NK-92 treated with Interleukin-12 subunit alpha and Interleukin-12 subunit beta, amount 100 ng/mL, for 24 hours (cell line): ENCODE measurements around the gene LAMC2.

Experiments used
- DNase-seq: peaks from one replicate; lab custom pipeline; 2025; lab: John Stamatoyannopoulos, UW

LAMC2 gene

DNA sequence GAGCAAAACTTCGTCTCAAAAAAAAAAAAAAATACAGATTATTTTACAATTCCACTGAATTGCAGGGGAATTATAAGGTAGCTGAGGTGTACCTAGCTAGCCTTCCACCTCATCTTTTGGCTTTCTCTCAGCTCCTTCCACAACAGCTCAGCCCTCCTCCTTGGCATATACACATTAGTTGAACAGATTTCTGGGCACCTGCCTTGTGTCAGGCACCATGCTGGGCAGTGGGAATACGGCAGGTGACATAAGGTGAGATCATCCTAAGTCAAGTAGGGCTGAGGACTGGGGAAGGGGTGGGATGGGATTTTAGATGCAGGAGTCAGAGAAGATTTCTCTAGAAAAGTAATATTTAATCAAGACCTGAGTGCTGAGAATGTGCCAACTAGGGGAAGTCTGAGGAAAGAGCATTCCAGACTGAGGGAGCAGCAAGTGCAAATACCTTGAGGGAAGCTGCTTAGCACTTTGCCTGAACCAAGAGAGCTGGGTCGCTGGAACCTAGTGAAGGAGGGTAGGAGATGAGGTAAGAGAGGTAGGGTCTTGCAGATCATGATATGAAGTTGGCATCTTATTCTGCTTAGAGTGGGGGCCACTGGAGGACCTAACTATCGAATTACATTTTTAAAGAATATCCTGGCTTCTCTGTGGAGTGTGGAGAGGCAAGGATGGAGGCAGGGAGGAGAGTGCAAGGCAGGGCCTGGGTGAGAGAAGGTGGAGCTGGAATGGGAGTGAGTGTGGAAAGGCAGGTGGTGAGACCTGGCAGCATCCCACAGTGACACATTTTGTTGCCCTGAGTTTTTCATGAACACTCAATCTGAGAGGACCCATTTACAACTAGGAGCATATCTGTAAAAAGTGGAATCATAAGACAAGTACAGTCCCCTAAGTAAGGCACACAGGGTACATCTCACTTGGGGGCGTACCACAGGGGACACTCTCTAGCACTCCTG lies 28.2 kb downstream of the LAMC2 start:
- DNase-seq, result no peak

DNA sequence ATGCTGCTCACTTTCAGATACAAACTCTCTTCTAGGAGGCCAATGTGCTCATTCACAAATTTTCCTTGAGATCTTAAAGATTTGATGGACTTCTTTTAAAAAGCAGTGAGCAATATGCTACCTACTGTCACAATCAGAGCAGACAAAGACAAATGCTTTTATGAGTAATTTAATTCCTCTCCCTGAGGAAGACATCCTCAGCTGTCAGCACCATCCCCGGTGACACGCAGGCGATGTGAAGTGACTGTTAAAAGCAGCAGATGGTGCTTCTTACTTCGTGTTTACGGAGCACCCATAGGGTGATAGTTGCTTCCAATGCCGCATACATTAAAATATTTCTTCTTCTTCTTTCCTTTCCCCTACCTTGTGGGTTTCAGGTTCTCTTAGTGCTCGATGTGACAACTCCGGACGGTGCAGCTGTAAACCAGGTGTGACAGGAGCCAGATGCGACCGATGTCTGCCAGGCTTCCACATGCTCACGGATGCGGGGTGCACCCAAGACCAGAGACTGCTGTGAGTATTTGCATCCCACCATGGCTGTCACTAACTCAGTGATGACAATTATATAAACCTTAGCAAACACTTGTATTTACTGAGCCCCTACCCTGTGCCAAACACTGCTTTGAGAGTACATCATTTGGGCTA lies 29.1 kb downstream of the LAMC2 start:
- DNase-seq, result no peak

DNA sequence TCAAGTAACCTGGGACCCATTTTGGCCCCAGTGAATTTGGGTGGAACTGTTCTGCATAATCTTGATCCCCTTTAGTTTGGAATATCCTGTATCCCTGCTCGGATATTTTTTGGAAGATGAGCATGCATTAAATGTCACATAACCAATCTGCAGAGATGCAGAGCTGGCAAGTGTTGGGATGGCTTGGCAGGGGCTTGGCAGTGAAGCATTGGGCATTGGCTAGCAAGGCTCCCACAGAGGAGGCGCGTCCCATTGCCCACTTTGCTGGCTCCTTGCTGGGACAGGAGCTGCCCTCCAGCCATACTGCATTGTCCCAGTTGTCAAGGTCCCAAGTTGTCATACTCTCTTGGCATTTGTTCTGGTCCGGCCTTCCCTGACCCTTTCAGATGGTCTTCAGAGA lies 29.9 kb downstream of the LAMC2 start:
- DNase-seq, result no peak

DNA sequence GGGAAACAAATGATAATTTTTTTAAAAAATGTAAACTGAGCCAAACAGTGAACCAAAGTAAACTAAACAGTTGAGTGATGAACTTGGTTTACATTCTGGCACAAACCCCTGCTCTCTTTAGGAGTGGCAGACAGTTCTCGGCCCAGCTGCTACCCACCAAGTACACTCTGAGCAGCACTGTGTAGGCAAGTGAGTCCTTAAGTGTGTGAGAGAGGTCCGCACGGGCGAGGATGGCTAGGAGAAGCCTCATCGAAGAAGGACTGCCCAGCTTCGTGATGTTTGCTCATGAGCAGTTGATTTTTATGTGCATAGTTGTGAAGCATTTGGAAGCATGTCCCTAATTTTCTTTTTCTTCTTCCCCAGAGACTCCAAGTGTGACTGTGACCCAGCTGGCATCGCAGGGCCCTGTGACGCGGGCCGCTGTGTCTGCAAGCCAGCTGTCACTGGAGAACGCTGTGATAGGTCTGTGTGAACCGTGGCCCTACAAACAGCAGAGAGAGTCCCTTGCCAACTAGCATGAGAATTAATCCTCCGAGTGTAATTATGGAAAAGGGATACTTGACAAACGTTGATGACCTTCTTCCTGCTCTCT lies 32.1 kb downstream of the LAMC2 start:
- no peak for DNase-seq

DNA sequence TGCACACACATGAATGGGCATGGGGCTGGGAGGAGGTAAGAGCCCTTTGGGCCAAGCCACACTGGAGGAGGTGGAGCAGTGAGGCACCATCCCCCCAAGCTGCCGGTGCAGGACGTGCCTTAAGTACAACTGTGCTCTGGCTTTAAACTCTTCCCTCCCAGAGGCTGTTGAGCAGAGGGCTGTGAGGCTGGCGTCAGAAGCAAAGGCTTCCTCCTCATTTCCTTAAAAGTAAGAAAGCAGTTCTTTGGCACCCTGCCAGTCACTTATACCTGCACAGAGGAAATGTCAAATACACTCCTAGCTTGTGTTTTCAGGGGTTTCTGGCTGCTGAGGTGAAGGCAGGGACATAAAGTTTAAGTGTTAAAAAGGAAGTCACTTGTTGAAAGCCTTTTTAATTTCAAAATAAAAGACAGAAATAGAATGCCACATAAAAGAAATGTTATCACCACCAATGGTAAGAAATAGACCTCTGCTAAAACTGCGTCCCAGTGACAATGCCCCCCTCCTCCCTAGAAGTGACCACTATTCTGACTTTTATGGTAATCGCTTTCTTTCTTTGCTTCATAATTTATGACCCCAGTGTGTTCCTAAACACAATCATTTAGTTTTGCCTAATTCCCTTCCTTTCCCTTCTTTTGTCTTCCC lies 33.0 kb downstream of the LAMC2 start:
- DNase-seq, result no peak

DNA sequence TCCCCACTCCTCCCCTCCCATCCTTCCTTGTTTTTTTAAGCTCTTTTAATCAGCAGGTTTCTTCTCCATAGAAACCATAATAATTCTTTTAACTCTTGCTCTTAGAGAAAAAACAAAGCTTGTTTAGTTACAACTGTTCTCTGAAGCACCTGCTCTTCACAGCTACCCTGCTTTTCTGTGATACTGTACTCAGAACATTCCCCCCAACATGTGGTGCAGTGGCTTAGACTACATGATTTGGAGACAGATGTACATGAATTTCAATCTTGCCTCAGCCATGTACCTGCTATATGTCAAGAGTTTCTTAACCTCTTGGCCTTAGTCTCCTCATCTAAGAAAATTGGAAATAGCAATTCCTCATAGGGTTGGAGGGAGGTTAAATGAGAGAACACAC lies 33.5 kb downstream of the LAMC2 start:
- DNase-seq, result no peak

DNA sequence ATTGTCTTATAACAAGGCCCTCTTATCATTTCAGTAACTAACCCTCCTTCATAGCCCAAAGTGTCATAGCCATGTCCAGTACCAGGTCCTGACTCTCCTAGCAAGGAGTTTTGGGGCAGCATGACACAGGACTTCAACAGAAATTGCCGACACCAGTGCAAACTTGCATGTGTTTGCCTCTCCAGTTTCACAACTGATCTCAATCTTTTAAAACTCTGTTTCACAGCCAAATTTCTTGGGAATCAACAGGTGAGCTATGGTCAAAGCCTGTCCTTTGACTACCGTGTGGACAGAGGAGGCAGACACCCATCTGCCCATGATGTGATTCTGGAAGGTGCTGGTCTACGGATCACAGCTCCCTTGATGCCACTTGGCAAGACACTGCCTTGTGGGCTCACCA lies 36.8 kb downstream of the LAMC2 start:
- DNase-seq, result no peak

DNA sequence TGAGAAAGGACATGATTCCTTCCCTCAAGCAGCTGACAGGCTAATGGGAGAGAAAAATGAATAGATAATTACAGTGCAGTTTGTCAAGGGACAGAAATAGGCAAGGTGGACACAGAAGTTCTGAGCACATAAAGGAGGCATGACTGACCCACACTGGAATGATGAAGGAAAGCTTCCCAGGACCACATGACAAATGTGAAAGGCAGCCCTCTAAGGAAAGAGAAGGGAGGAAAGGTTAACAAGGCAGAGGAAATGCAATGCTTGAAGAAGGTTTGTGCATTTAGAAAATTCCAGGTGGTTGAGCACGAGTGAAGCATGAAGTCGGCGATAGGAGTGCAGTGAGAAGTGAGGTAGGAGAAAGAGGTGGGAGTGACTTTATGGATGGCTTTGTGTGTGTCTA lies 37.4 kb downstream of the LAMC2 start:
- no peak for DNase-seq

DNA sequence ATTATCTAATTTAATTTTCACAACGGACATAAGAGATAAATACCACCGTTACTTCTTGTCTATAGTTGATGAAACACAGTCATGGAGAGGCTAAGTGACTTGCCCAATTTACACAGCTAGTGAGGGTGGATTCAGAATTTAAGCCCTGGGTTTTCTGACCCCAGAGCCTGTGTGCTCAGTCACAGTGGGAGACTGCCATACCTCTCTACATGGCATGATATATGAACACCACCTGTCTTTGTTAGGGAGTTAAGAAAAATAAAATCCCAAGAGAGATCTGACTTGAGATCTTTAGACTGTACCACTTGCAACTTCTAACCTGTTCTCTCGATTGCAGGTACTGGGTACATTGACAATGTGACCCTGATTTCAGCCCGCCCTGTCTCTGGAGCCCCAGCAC lies 40.3 kb downstream of the LAMC2 start:
- DNase-seq, result no peak

DNA sequence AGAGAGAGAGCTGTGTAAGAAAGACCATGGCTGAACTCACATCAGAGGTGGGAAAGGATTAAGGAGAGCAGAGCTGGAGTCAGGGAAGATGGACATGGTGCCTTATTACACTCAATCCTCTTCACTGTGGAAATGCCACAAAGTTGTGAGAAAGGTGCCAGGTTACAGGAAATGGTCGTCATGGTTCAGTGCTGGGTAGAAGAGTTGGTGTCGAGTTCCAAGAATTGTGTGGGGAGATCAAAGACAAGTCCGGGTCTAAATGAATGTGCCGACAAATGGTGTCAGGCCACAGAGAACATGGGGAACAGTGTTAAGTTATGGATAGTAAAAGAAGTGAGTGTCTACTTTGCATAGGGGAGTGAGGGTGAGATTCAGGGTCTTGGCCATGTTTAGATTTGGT lies 40.9 kb downstream of the LAMC2 start:
- DNase-seq, result no peak

DNA sequence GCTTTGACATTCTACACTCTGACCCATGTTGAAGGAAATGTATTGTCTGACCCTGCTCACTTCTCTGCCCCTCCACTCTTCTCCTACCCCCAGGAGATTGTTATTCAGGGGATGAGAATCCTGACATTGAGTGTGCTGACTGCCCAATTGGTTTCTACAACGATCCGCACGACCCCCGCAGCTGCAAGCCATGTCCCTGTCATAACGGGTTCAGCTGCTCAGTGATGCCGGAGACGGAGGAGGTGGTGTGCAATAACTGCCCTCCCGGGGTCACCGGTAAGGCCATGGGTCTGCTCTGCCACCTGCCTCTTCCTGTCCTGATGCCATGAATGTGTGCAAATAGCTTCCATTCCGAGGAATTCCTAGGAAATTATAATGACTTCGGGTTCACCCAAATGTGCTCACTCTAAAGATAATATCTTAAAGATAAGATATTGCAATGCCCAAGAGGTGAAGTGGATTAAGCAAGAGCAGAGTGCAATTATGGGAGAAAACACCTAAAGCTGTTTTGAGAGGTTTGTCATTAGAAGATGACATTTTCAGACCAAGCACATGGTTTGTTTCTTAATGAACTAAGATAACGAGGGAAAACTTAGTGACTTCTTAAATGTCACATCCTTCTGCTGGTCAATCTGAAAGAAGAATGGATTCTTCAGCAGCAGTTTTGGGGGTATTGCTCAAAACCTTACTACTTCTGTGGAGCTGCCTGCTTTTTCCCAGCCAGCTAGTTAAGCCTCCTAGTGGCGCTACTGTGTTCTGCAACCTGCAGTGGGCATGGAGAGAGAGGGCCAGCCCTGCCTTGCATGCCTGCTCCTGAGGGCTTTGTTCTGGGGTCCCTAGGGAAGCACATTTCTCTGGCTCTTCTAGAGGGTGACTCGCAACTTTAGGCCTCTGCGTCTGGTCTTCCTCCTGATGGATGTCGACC lies 41.6 kb downstream of the LAMC2 start:
- DNase-seq, result peak; percentile 3

DNA sequence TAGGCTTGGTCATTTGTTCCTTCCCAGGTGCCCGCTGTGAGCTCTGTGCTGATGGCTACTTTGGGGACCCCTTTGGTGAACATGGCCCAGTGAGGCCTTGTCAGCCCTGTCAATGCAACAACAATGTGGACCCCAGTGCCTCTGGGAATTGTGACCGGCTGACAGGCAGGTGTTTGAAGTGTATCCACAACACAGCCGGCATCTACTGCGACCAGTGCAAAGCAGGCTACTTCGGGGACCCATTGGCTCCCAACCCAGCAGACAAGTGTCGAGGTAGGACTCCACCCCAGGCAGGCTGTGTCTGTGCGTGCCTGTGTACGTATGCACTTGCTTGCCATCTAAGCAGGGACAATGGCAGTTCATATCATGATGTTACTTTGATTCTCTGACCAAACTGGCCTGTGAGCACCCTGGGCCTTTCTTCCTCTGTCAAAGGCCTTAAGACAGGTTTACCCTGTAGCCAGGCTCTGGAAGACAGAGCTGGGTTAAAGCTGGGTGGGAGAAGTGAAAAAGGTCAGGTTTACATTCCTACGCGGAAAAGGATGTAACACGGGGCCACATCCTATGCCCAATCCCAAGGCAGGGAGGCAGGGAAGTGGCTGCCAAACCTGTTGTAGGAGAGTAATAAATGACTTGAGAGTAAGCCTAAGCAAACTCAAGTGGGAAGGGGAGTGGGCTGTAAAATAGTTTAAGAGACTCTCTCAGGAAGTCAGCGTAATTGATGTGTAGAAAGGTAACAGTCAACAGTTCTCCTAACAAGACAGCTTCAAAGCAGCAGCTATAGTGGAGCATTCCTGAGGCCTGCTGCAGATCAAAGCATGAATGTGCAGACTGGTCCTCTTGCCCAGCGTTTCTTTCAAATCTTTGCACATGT lies 42.5 kb downstream of the LAMC2 start:
- DNase-seq, result no peak

DNA sequence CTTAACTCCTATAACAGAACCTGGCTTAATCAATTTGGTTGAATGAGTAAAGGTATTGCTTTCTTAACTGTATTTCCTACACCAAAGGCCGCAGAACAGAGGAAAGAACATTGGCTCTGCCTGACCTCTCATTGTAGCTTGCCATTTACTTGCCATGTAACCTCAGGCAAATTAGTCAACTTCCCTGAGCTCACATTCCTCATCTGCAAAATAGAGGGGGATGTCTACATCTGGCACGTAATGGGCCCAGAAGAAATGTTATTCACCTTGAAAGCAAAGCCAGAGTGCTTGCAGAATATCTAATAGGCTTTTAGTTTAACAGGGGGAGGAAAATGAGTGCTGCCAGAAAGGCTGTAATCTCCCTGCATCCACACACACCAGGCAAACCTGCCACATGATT lies 44.3 kb downstream of the LAMC2 start:
- no peak for DNase-seq

DNA sequence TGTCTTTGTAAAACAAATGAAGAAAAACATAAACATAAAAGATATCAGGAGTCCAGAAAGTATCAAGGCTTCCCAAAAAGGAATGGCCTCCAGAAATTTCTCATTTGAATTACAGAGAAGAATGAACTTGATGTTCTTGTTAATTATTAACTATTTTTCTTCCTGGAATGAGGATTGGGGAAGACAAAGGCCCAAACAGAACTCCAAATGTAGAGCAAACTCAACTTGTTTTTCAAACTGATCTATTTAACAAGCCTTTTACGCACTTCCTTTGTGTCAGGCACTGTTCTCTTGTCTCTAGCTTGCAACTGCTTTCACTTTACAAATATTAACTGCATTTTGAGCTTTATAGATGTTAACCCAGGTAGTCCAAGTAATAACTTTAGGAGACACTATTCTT lies 45.5 kb downstream of the LAMC2 start:
- DNase-seq, result no peak

DNA sequence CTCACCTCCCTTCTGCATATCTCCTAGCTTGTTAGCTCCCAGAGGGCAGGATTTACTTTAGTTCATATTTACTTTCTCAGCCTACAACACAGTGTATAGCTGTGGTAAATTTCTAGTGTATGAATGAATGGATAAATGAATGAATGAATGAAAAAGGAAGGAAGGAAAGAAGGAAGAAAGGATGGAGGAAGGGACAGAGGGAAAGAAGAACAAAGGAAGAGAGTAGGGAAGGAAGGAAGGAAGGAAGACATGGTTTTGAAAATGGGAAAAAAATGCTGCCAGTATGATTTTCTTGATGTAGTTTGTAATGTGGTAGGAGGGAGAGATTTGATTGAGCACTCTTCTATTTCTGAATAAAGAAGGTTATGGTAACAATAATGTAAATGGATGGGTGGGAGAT lies 47.0 kb downstream of the LAMC2 start:
- DNase-seq, result no peak

DNA sequence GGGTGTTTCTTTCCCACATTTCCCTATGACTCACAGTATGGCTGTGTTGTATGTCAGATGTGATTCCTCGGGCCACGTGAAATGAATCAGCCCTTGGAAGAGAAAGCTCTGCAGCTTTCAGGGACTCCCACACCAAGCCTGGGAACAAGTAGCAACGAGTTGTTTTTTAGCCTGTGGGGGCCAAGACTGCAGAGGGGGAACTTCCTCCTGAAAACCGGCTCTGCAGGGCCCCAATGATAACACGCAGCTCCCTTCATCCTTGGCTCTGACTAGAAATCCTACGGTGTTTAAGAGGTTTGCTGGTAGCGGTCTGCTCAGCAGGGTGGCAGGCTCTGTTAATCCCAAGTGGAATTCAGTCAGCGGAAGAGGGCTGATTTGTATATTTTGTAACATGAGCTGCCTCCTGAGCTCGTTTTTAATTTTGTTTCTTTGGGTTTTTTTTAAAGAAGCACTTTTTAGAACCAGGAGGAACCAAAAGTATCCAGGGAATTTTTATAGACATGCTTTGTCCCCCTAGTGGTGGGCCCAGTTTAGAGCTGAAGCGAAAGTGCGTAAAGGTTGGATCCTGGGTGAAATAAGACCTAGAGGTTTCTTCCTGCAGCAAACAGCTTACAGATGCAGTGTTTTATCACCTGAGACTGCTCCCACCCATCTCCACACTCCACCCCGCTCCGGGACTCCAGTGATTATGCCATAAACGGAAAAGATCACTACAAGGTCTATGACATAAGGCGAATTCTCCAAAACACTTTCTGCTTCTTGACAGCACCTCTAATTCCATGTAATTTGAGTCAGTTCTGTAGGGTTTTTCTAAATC lies 48.8 kb downstream of the LAMC2 start:
- DNase-seq, result no peak

DNA sequence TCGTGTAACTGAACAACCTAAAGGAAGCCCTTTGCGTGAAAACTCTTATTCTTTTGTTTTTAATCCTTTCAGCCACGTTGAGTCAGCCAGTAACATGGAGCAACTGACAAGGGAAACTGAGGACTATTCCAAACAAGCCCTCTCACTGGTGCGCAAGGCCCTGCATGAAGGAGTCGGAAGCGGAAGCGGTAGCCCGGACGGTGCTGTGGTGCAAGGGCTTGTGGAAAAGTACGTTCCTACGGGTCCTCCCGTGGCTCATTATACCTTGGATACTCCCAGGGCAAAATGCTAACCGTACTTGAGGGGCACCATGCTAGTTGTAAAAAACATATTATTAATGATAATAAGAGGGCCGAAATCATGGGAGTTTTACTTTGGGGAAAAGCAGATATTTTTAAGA lies 49.4 kb downstream of the LAMC2 start:
- DNase-seq, result no peak

DNA sequence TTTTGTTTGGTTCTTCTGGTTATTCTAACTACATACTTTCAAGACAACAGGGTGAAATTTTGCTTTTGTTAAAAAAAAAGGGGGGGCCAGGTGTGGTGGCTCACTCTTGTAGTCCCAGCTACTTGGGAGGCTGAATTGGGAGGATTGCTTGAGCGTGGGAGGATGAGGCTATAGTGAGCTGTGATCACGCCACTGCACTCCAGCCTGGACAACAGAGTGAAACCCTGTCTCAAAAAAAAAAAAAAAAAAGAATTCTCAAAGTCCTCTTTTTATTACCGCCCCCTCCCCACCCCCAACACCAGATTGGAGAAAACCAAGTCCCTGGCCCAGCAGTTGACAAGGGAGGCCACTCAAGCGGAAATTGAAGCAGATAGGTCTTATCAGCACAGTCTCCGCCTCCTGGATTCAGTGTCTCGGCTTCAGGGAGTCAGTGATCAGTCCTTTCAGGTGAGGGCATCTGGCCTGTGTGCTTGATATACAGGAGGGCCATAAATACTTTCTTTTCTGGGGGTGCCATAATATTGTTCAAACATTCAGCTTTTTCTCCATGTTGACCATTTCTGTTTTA lies 50.2 kb downstream of the LAMC2 start:
- DNase-seq, result no peak

DNA sequence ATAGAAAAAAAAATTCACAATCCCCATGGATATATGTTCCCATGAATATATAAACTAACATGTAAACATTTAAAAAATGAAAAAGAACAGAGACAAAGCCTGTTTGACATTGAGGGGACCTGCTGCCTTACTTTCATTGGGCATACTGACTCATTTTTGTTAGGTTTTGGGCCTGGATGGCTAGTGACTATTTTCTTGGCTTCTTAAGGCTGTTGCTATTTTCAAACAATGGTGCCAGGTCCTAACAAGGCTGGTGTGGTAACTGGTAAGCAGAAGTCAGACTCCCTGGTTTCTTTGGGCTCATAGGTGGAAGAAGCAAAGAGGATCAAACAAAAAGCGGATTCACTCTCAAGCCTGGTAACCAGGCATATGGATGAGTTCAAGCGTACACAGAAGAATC lies 51.0 kb downstream of the LAMC2 start:
- DNase-seq, result no peak
